Hepatocyte (in vitro differentiated cells): Measurements from ENCODE around the gene LAMB2. TPM values are rescaled to one million over a fixed set of nuclear protein-coding genes. Genes with fewer than 3 reads are reported as not detected.

Experiments
- DNase-seq: peaks from one replicate; pipeline ENCODE4 v3.0.0-alpha.2; 2016; ENCODE audit warnings: low spot score
- H2AFZ ChIP-seq: fragments of 200-600 bp; sonication (generic); 2 replicates; pipeline ENCODE4 v1.6.0; 2016; ENCODE audit warnings: antibody characterized with exemption, mild to moderate bottlenecking
- H3K27ac ChIP-seq: fragments of 200-600 bp; sonication (generic); 2 replicates; pipeline ENCODE4 v1.5.1; 2016; ENCODE audit warnings: mild to moderate bottlenecking
- H3K27me3 ChIP-seq: fragments of 200-600 bp; sonication (generic); 2 replicates; pipeline ENCODE4 v1.6.1; 2016
- H3K36me3 ChIP-seq: fragments of 200-600 bp; sonication (generic); replicated peaks from 2 replicates; pipeline ENCODE4 v1.5.1; 2016; ENCODE audit warnings: low read depth; ENCODE audit not compliant: insufficient read depth
- H3K4me1 ChIP-seq: fragments of 200-600 bp; sonication (generic); 2 replicates; pipeline ENCODE4 v1.5.1; 2016; ENCODE audit warnings: mild to moderate bottlenecking, moderate library complexity; ENCODE audit not compliant: insufficient read depth
- H3K4me2 ChIP-seq: fragments of 200-600 bp; sonication (generic); 2 replicates; pipeline ENCODE4 v1.6.0; 2016
- H3K4me3 ChIP-seq: fragments of 200-600 bp; sonication (generic); 2 replicates; pipeline ENCODE4 v1.5.1; 2016; ENCODE audit warnings: mild to moderate bottlenecking
- H3K79me2 ChIP-seq: fragments of 200-600 bp; sonication (generic); 2 replicates; pipeline ENCODE4 v1.6.0; 2017; ENCODE audit warnings: mild to moderate bottlenecking
- H3K9me2 ChIP-seq: fragments of 200-600 bp; sonication (generic); replicated peaks from 2 replicates; pipeline ENCODE4 v1.6.0; 2017; ENCODE audit warnings: mild to moderate bottlenecking; ENCODE audit not compliant: insufficient read depth
- H3K9me3 ChIP-seq: fragments of 200-600 bp; sonication (generic); 2 replicates; pipeline ENCODE4 v1.5.1; 2016; ENCODE audit warnings: low read depth, mild to moderate bottlenecking
- H4K20me1 ChIP-seq: fragments of 200-600 bp; sonication (generic); 2 replicates; pipeline ENCODE4 v1.6.0; 2016; ENCODE audit warnings: mild to moderate bottlenecking; ENCODE audit not compliant: insufficient read depth, poor library complexity, severe bottlenecking
- CTCF ChIP-seq: fragments of 200-600 bp; sonication (generic); IDR thresholded peaks from 2 replicates; pipeline ENCODE4 v1.5.1; 2016; ENCODE audit warnings: antibody characterized with exemption, mild to moderate bottlenecking; ENCODE audit not compliant: poor library complexity
- EZH2 ChIP-seq: fragments of 200-600 bp; sonication (generic); IDR thresholded peaks from 2 replicates; pipeline ENCODE4 v1.6.1; 2016; ENCODE audit warnings: antibody characterized with exemption, mild to moderate bottlenecking, borderline replicate concordance
- EZH2phosphoT487 ChIP-seq: fragments of 200-600 bp; sonication (generic); IDR thresholded peaks from one replicate; pipeline ENCODE4 v1.6.1; 2018; ENCODE audit warnings: antibody characterized with exemption, mild to moderate bottlenecking, low read depth, moderate library complexity; ENCODE audit not compliant: unreplicated experiment, severe bottlenecking
- WGBS: methylation state at CpG from one replicate; pipeline ENCODE4 v1.1.6; 2016; ENCODE audit warnings: low lambda C conversion rate; ENCODE audit errors: missing lambda C conversion rate; 5-methylcytosine and 5-hydroxymethylcytosine counted together
- polyA plus RNA-seq: library from polyadenylated mRNA; unstranded; fragments of >200 nt; fragmentation: Nextera tagmentation; extraction: Ambion mirVana; gene quantifications from 2 replicates; pipeline ENCODE4 v1.2.1, GENCODE V29; 2016
- total RNA-seq: library from RNA; depleted of rRNA; stranded (reverse); fragments of >200 nt; gene quantifications from 2 replicates; pipeline ENCODE4 v1.2.3, GENCODE V29; 2014

Gene LAMB2
- total and polyA plus RNA-seq, 2 experiments from 2014 or later: 396 to 437 TPM

- H2AFZ ChIP-seq: no peak overlapping the region
- H3K4me1 ChIP-seq: peaks cover 19% of the 10 kb centered on the region
- H3K9me2 ChIP-seq: no peaks in the 10 kb centered on the region
- peak overlapping the region; percentile 99 for H3K4me2 ChIP-seq
- TF ChIP-seq EZH2: no peak
- H4K20me1 ChIP-seq: no peaks in the 10 kb centered on the region
- H3K27me3 ChIP-seq: no peaks in the 10 kb centered on the region
- no peak for DNase-seq
- no peaks in the 10 kb centered on the region for H3K9me3 ChIP-seq
- H3K27ac ChIP-seq: peak overlapping the region; percentile 99
- WGBS: 94% methylated on average over 6 of the region's 6 CpGs
- H3K4me3 ChIP-seq: peak overlapping the region; percentile 99
- no peaks in the 10 kb centered on the region for H3K36me3 ChIP-seq
- peaks cover 28% of the 10 kb centered on the region for H3K79me2 ChIP-seq
These were observed 1.3 kb downstream of the LAMB2 start for GRCh38 chr3:49131576-49131975.

GRCh38 chr3:49131040-49131439, 1.8 kb downstream of the LAMB2 start:
- H3K9me3 ChIP-seq: no peaks in the 10 kb centered on the region
- no peak overlapping the region for H3K4me3 ChIP-seq
- H2AFZ ChIP-seq: no peak overlapping the region
- H3K9me2 ChIP-seq: no peaks in the 10 kb centered on the region
- H3K36me3 ChIP-seq: no peaks in the 10 kb centered on the region
- no peaks in the 10 kb centered on the region for H3K27me3 ChIP-seq
- DNase-seq: no peak
- TF ChIP-seq EZH2phosphoT487 (no peak), EZH2 (no peak), CTCF (no peak)
- WGBS: 95% methylated on average over 12 of the region's 12 CpGs
- no peaks in the 10 kb centered on the region for H4K20me1 ChIP-seq
- no peak overlapping the region for H3K27ac ChIP-seq
- H3K4me1 ChIP-seq: peaks cover 19% of the 10 kb centered on the region
- H3K4me2 ChIP-seq: peak overlapping the region; percentile 99
- peaks cover 28% of the 10 kb centered on the region for H3K79me2 ChIP-seq

- no peak for DNase-seq
- TF ChIP-seq CTCF: no peak
- TF ChIP-seq EZH2: no peak
- TF ChIP-seq EZH2phosphoT487: no peak
- Histone ChIP-seq H3K4me3 (no peak overlapping the region), H3K27me3 (no peaks in the 10 kb centered on the region), H3K79me2 (peaks cover 2% of the 10 kb centered on the region), H3K4me2 (no peak overlapping the region), H3K4me1 (no peaks in the 10 kb centered on the region), H3K27ac (no peak overlapping the region), H3K36me3 (no peaks in the 10 kb centered on the region), H3K9me2 (no peaks in the 10 kb centered on the region), H4K20me1 (no peaks in the 10 kb centered on the region), H2AFZ (no peak overlapping the region), H3K9me3 (no peaks in the 10 kb centered on the region)
- WGBS: 92% methylated on average over 14 of the region's 14 CpGs
These were observed 7.7 kb downstream of the LAMB2 start for GRCh38 chr3:49124991-49125670.

- Histone ChIP-seq H3K4me3 (no peak overlapping the region), H2AFZ (no peak overlapping the region), H4K20me1 (no peaks in the 10 kb centered on the region), H3K4me2 (no peak overlapping the region), H3K27me3 (no peaks in the 10 kb centered on the region), H3K9me3 (no peaks in the 10 kb centered on the region), H3K4me1 (peaks cover 8% of the 10 kb centered on the region), H3K79me2 (peaks cover 10% of the 10 kb centered on the region), H3K27ac (no peak overlapping the region), H3K36me3 (no peaks in the 10 kb centered on the region), H3K9me2 (no peaks in the 10 kb centered on the region)
- no peak for DNase-seq
- WGBS: 98% methylated on average over 7 of the region's 7 CpGs
- TF ChIP-seq EZH2 (no peak), CTCF (no peak)
These were observed 8.6 kb downstream of the LAMB2 start for GRCh38 chr3:49124203-49124602.
